H9 (cell line): Measurements from ENCODE around the gene PANX2. TPM values are rescaled to one million over a fixed set of nuclear protein-coding genes. Genes with fewer than 3 reads are reported as not detected.

Experiments
- DNase-seq: peaks from one replicate; pipeline ENCODE4 v3.0.0-alpha.2; 2017
- H2AFZ ChIP-seq: one replicate; pipeline ENCODE4 v1.6.1; 2013; ENCODE audit warnings: mild to moderate bottlenecking, low read length, control low read depth, moderate library complexity
- H2AK5ac ChIP-seq: 2 replicates; pipeline ENCODE4 v1.6.1; 2013; ENCODE audit warnings: low read length, control low read depth, mixed read lengths; ENCODE audit not compliant: insufficient read length
- H2BK120ac ChIP-seq: one replicate; pipeline ENCODE4 v1.6.1; 2013; ENCODE audit warnings: low read depth, mild to moderate bottlenecking, low read length, control low read depth, inconsistent platforms; ENCODE audit not compliant: poor library complexity, severe bottlenecking
- H2BK12ac ChIP-seq: 2 replicates; pipeline ENCODE4 v1.6.1; 2013; ENCODE audit warnings: low read length, control low read depth, mixed read lengths, low read depth; ENCODE audit not compliant: insufficient read length
- H2BK15ac ChIP-seq: 2 replicates; pipeline ENCODE4 v1.6.1; 2013; ENCODE audit warnings: low read depth, low read length, control low read depth
- H2BK20ac ChIP-seq: one replicate; pipeline ENCODE4 v1.6.1; 2013; ENCODE audit warnings: low read depth, mild to moderate bottlenecking, low read length, control low read depth, inconsistent platforms; ENCODE audit not compliant: poor library complexity, severe bottlenecking
- H2BK5ac ChIP-seq: 2 replicates; pipeline ENCODE4 v1.6.1; 2013; ENCODE audit warnings: low read length, control low read depth, mixed read lengths; ENCODE audit not compliant: insufficient read length
- H3K14ac ChIP-seq: 2 replicates; pipeline ENCODE4 v1.6.1; 2013; ENCODE audit warnings: low read length, control low read depth; ENCODE audit not compliant: insufficient read depth
- H3K18ac ChIP-seq: 2 replicates; pipeline ENCODE4 v1.6.1; 2013; ENCODE audit warnings: low read depth, mild to moderate bottlenecking, mixed read lengths, low read length, control low read depth; ENCODE audit not compliant: insufficient read length
- H3K23ac ChIP-seq: 2 replicates; pipeline ENCODE4 v1.6.1; 2013; ENCODE audit warnings: low read length, control low read depth, mixed read lengths, low read depth; ENCODE audit not compliant: insufficient read length
- H3K23me2 ChIP-seq: 2 replicates; pipeline ENCODE4 v1.6.1; 2013; ENCODE audit warnings: low read depth, mild to moderate bottlenecking, mixed read lengths, low read length, control low read depth; ENCODE audit not compliant: insufficient read length, poor library complexity, severe bottlenecking
- H3K27ac ChIP-seq: 2 replicates; pipeline ENCODE4 v1.5.1; 2013; ENCODE audit warnings: low read length, control low read depth, mixed read lengths, low read depth; ENCODE audit not compliant: insufficient read length
- H3K27me3 ChIP-seq: 2 replicates; pipeline ENCODE4 v1.6.1; 2013; ENCODE audit warnings: low read length, control low read depth, inconsistent platforms; ENCODE audit not compliant: insufficient read depth
- H3K4ac ChIP-seq: 2 replicates; pipeline ENCODE4 v1.6.1; 2013; ENCODE audit warnings: low read depth, mild to moderate bottlenecking, control low read depth, inconsistent platforms, low read length, moderate library complexity
- H3K4me1 ChIP-seq: 2 replicates; pipeline ENCODE4 v1.6.1; 2013; ENCODE audit warnings: low read length, control low read depth, inconsistent platforms; ENCODE audit not compliant: insufficient read depth
- H3K4me2 ChIP-seq: 2 replicates; pipeline ENCODE4 v1.6.1; 2013; ENCODE audit warnings: low read length, control low read depth, mixed read lengths; ENCODE audit not compliant: insufficient read length, insufficient read depth
- H3K56ac ChIP-seq: 2 replicates; pipeline ENCODE4 v1.6.1; 2013; ENCODE audit warnings: low read depth, mild to moderate bottlenecking, mixed read lengths, low read length, control low read depth; ENCODE audit not compliant: insufficient read length
- H3K79me1 ChIP-seq: 2 replicates; pipeline ENCODE4 v1.6.1; 2013; ENCODE audit warnings: low read depth, mild to moderate bottlenecking, moderate library complexity, low read length, control low read depth, inconsistent platforms; ENCODE audit not compliant: insufficient read depth, poor library complexity, severe bottlenecking
- H3K79me2 ChIP-seq: 2 replicates; pipeline ENCODE4 v1.6.1; 2013; ENCODE audit warnings: low read length, control low read depth, inconsistent platforms; ENCODE audit not compliant: insufficient read depth
- H3K9ac ChIP-seq: 2 replicates; pipeline ENCODE4 v1.6.1; 2013; ENCODE audit warnings: low read length, control low read depth, mixed read lengths; ENCODE audit not compliant: insufficient read length; ENCODE audit errors: extremely low read depth
- H3K9me3 ChIP-seq: one replicate; pipeline ENCODE4 v1.6.1; 2013; ENCODE audit warnings: low read depth, low read length, inconsistent platforms; ENCODE audit not compliant: control insufficient read depth
- H3T11ph ChIP-seq: one replicate; pipeline ENCODE4 v1.6.1; 2013; ENCODE audit warnings: mild to moderate bottlenecking, low read length, control low read depth, inconsistent platforms
- H4K20me1 ChIP-seq: one replicate; pipeline ENCODE4 v1.6.1; 2013; ENCODE audit not compliant: control insufficient read depth, insufficient read length, insufficient read depth
- H4K5ac ChIP-seq: 2 replicates; pipeline ENCODE4 v1.6.1; 2013; ENCODE audit warnings: low read depth, mild to moderate bottlenecking, mixed read lengths, low read length, control low read depth; ENCODE audit not compliant: insufficient read length
- H4K8ac ChIP-seq: replicated peaks from 2 replicates; pipeline ENCODE4 v1.6.1; 2013; ENCODE audit warnings: low read length, control low read depth, mixed read lengths, low read depth; ENCODE audit not compliant: insufficient read length
- H4K91ac ChIP-seq: 2 replicates; pipeline ENCODE4 v1.6.1; 2013; ENCODE audit warnings: low read depth, mild to moderate bottlenecking, moderate library complexity, mixed read lengths, low read length, control low read depth; ENCODE audit not compliant: insufficient read length
- H3K27ac Mint-ChIP-seq, 3 experiments: 2 replicates in 2 of 3; 3 replicates in 1 of 3; pipeline ENCODE4 v1.8.0; 2020 to 2021; ENCODE audit warnings: mixed read lengths in 3 of 3, mild to moderate bottlenecking in 1 of 3, moderate library complexity in 1 of 3
- H3K27me3 Mint-ChIP-seq: 2 replicates; pipeline ENCODE4 v1.8.0; 2021; ENCODE audit warnings: low read depth, mild to moderate bottlenecking, moderate library complexity, mixed read lengths
- H3K36me3 Mint-ChIP-seq, 3 experiments: 2 replicates in 2 of 3; 3 replicates in 1 of 3; pipeline ENCODE4 v1.8.0; 2020 to 2021; ENCODE audit warnings: low read depth in 3 of 3, mixed read lengths in 3 of 3; ENCODE audit not compliant: insufficient read depth in 1 of 3
- H3K4me1 Mint-ChIP-seq, 2 experiments: 2 replicates each; pipeline ENCODE4 v1.8.0; 2020; ENCODE audit warnings: mixed read lengths in 2 of 2
- H3K4me3 Mint-ChIP-seq, 2 experiments: 2 replicates in 1 of 2; 3 replicates in 1 of 2; pipeline ENCODE4 v1.8.0; 2020 to 2021; ENCODE audit warnings: mild to moderate bottlenecking in 2 of 2, mixed read lengths in 2 of 2, moderate library complexity in 1 of 2
- H3K9me3 Mint-ChIP-seq, 2 experiments: 2 replicates in 1 of 2; 3 replicates in 1 of 2; pipeline ENCODE4 v1.8.0; 2020; ENCODE audit warnings: mild to moderate bottlenecking in 2 of 2, mixed read lengths in 2 of 2, moderate library complexity in 1 of 2
- WGBS: extraction: QIAGEN DNeasy Blood & Tissue Kit; methylation state at CpG from one replicate; pipeline ENCODE4 v1.1.7; 2013; ENCODE audit warnings: missing lambda C conversion rate, low lambda C conversion rate, mixed read lengths; ENCODE audit not compliant: insufficient read length; ENCODE audit errors: extremely low coverage; 5-methylcytosine and 5-hydroxymethylcytosine counted together
- total RNA-seq: library from RNA; stranded (reverse); gene quantifications from 2 replicates; pipeline ENCODE4 v1.2.1, GENCODE V29; 2021
- TF ChIP-seq, protein P1 (sequence below): fragments of 200-600 bp; sonication (generic); conservative IDR thresholded peaks from 3 replicates; pipeline ENCODE4 v1.8.0; 2021; ENCODE audit warnings: antibody characterized with exemption, mild to moderate bottlenecking

The PANX2 gene
- total RNA-seq, 1 experiment from 2014 or later, result 8.0 TPM

DNA sequence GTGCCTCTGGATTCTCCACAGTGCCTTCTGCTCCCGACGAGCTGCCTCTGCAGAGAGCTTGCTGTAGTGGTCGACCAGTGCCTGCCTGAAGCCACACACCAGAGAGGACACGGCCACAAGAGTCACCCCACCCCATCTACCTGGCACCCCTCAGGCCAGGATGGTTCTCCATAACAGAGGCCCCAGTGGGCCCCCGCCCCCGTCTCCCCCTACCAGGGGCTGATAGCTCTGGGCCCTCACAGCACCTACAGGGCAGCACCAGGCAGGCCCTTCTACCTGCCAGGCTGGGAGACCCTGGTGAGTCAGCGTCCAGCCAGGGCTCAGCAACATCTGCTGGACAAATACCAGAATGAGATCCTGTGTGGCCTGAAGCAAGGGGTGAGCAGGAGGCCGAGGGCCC is 52.0 kb downstream of the PANX2 start:
- no peak overlapping the region for H4K91ac ChIP-seq
- no peak for DNase-seq
- no peaks in the 10 kb centered on the region for H3K27me3 ChIP-seq
- peaks cover 15 to 61% (median 53%) of the 10 kb centered on the region in 3 experiments for H3K36me3 Mint-ChIP-seq
- no peak overlapping the region for H3K27ac ChIP-seq
- H3K4me1 ChIP-seq, result no peaks in the 10 kb centered on the region
- H2BK120ac ChIP-seq, result no peak overlapping the region
- H3K18ac ChIP-seq, result no peak overlapping the region
- no peak overlapping the region for H3K14ac ChIP-seq
- no peak overlapping the region for H2BK12ac ChIP-seq
- no peaks in the 10 kb centered on the region for H3K27me3 Mint-ChIP-seq
- peaks cover 3% of the 10 kb centered on the region for H4K20me1 ChIP-seq
- no peak overlapping the region for H3K4ac ChIP-seq
- H3K23me2 ChIP-seq, result no peaks in the 10 kb centered on the region
- H3K27ac Mint-ChIP-seq, result no peak overlapping the region
- H3K9ac ChIP-seq, result no peak overlapping the region
- H3K79me2 ChIP-seq, result no peaks in the 10 kb centered on the region
- no peak overlapping the region for H4K8ac ChIP-seq
- no peak overlapping the region for H2BK15ac ChIP-seq
- no peak overlapping the region for H3K56ac ChIP-seq
- WGBS, result no CpG with 5 or more reads among the region's 8 CpGs
- no peaks in the 10 kb centered on the region for H3K79me1 ChIP-seq
- H2AK5ac ChIP-seq, result no peak overlapping the region
- H3K4me3 Mint-ChIP-seq, result no peak overlapping the region
- no peaks in the 10 kb centered on the region for H3K9me3 Mint-ChIP-seq
- H3K9me3 ChIP-seq, result no peaks in the 10 kb centered on the region
- H3K4me2 ChIP-seq, result no peak overlapping the region
- TF ChIP-seq, protein P1, sequence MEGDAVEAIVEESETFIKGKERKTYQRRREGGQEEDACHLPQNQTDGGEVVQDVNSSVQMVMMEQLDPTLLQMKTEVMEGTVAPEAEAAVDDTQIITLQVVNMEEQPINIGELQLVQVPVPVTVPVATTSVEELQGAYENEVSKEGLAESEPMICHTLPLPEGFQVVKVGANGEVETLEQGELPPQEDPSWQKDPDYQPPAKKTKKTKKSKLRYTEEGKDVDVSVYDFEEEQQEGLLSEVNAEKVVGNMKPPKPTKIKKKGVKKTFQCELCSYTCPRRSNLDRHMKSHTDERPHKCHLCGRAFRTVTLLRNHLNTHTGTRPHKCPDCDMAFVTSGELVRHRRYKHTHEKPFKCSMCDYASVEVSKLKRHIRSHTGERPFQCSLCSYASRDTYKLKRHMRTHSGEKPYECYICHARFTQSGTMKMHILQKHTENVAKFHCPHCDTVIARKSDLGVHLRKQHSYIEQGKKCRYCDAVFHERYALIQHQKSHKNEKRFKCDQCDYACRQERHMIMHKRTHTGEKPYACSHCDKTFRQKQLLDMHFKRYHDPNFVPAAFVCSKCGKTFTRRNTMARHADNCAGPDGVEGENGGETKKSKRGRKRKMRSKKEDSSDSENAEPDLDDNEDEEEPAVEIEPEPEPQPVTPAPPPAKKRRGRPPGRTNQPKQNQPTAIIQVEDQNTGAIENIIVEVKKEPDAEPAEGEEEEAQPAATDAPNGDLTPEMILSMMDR, result no peak
- no peak overlapping the region for H4K5ac ChIP-seq
- H3K4me1 Mint-ChIP-seq, result peaks cover 5 to 9% of the 10 kb centered on the region in 2 experiments
- no peak overlapping the region for H2AFZ ChIP-seq
- H2BK5ac ChIP-seq, result no peak overlapping the region
- no peak overlapping the region for H2BK20ac ChIP-seq
- no peak overlapping the region for H3K23ac ChIP-seq
- no peak overlapping the region for H3T11ph ChIP-seq
